ENCODE data around the gene TTF1. TPM values are rescaled to one million over a fixed set of nuclear protein-coding genes. Genes with fewer than 3 reads are reported as not detected.

TTF1 gene
- total RNA-seq, 1 experiment from 2014 or later = 26.9 TPM

DNA sequence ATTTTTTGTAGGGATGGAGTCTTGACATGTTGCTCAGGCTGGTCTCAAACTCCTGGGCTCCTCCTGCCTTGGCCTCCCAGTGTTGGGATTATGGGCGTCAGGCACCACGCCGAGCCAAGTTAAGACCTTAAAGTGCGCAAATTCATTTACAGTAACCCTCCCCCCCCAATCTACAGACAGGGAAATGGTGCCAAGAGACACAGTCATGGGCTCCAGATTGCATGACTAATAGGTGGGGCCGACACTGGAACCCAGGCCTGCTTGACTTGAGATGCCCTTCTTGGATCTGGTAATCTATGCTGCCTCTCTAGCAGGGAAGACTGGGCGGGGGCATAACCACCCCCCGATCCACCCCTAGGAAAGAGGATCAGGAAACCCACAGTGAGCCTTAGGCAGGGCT, 19.5 kb downstream of the TTF1 start:
- Histone ChIP-seq H2BK15ac (ENCODE audit: low read depth, low read length) (no peak overlapping the region), H3K14ac (ENCODE audit: insufficient read depth, low read length) (no peak overlapping the region), H3K79me1 (ENCODE audit: insufficient read depth, low read depth, low read length, poor library complexity, severe bottlenecking) (no peaks in the 10 kb centered on the region), H3K18ac (ENCODE audit: insufficient read length, low read depth, low read length) (no peak overlapping the region), H3K4ac (ENCODE audit: low read depth, low read length) (no peak overlapping the region), H3K4me1 (ENCODE audit: insufficient read depth, low read length) (no peaks in the 10 kb centered on the region), H3K56ac (ENCODE audit: insufficient read length, low read depth, low read length) (no peak overlapping the region), H4K8ac (replicated peaks; ENCODE audit: insufficient read length, low read depth, low read length) (no peak overlapping the region), H3K27ac (ENCODE audit: insufficient read length, low read depth, low read length) (no peak overlapping the region), H3K27me3 (ENCODE audit: insufficient read depth, low read length) (no peaks in the 10 kb centered on the region), H2BK5ac (ENCODE audit: insufficient read length, low read length) (no peak overlapping the region), H3K9me3 (ENCODE audit: control insufficient read depth, low read depth, low read length) (no peaks in the 10 kb centered on the region), H4K91ac (ENCODE audit: insufficient read length, low read depth, low read length) (no peak overlapping the region), H3K79me2 (ENCODE audit: insufficient read depth, low read length) (no peaks in the 10 kb centered on the region), H3K23me2 (ENCODE audit: insufficient read length, low read depth, low read length, poor library complexity, severe bottlenecking) (no peaks in the 10 kb centered on the region), H3T11ph (ENCODE audit: low read length) (no peak overlapping the region), H3K4me2 (ENCODE audit: insufficient read depth, insufficient read length, low read length) (no peak overlapping the region), H2AK5ac (ENCODE audit: insufficient read length, low read length) (no peak overlapping the region), H2AFZ (ENCODE audit: low read length) (no peak overlapping the region), H2BK12ac (ENCODE audit: insufficient read length, low read depth, low read length) (no peak overlapping the region), H3K9ac (ENCODE audit: extremely low read depth, insufficient read length, low read length) (no peak overlapping the region), H3K23ac (ENCODE audit: insufficient read length, low read depth, low read length) (no peak overlapping the region), H2BK120ac (ENCODE audit: low read depth, low read length, poor library complexity, severe bottlenecking) (no peak overlapping the region), H4K5ac (ENCODE audit: insufficient read length, low read depth, low read length) (no peak overlapping the region), H4K20me1 (ENCODE audit: control insufficient read depth, insufficient read depth, insufficient read length) (no peaks in the 10 kb centered on the region), H2BK20ac (ENCODE audit: low read depth, low read length, poor library complexity, severe bottlenecking) (no peak overlapping the region)
- H3K27ac Mint-ChIP-seq = peak overlapping the region in 1 of 3 experiments; percentile 79; a peak in 2 of 7 replicates
- TF ChIP-seq, protein P1, sequence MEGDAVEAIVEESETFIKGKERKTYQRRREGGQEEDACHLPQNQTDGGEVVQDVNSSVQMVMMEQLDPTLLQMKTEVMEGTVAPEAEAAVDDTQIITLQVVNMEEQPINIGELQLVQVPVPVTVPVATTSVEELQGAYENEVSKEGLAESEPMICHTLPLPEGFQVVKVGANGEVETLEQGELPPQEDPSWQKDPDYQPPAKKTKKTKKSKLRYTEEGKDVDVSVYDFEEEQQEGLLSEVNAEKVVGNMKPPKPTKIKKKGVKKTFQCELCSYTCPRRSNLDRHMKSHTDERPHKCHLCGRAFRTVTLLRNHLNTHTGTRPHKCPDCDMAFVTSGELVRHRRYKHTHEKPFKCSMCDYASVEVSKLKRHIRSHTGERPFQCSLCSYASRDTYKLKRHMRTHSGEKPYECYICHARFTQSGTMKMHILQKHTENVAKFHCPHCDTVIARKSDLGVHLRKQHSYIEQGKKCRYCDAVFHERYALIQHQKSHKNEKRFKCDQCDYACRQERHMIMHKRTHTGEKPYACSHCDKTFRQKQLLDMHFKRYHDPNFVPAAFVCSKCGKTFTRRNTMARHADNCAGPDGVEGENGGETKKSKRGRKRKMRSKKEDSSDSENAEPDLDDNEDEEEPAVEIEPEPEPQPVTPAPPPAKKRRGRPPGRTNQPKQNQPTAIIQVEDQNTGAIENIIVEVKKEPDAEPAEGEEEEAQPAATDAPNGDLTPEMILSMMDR (conservative IDR thresholded peaks at IDR 0.05) = no peak
- peaks cover 36 to 94% (median 81%) of the 10 kb centered on the region in 3 experiments; a peak in 6 of 7 replicates for H3K36me3 Mint-ChIP-seq (ENCODE audit: insufficient read depth in 1 of 3, low read depth in 3 of 3)
- no peak for DNase-seq
- no peaks in the 10 kb centered on the region for H3K4me1 Mint-ChIP-seq
- WGBS (ENCODE audit: extremely low coverage, insufficient read length, low lambda C conversion rate) = no CpG with 5 or more reads among the region's 7 CpGs
- H3K4me3 Mint-ChIP-seq = no peak overlapping the region
- H3K9me3 Mint-ChIP-seq = no peaks in the 10 kb centered on the region
- no peaks in the 10 kb centered on the region for H3K27me3 Mint-ChIP-seq (ENCODE audit: low read depth)
